Loucy (cell line): ENCODE measurements around the gene EPHB6.

Experiments
- CTCF ChIP-seq: fragments of 200-600 bp; sonication (generic); conservative IDR thresholded peaks from 2 replicates; pipeline ENCODE4 v1.5.1; 2014; ENCODE audit warnings: mild to moderate bottlenecking, antibody characterized with exemption, low read length
- EZH2phosphoT487 ChIP-seq: fragments of 200-600 bp; IDR thresholded peaks from 2 replicates; pipeline ENCODE4 v1.6.1; 2018; ENCODE audit warnings: antibody characterized with exemption, mild to moderate bottlenecking, moderate library complexity, borderline replicate concordance

- no peak for TF ChIP-seq CTCF
- TF ChIP-seq EZH2phosphoT487, result no peak
Measured at GRCh38 chr7:142874837-142875236, 20.0 kb downstream of the EPHB6 start.
